Measurements from ENCODE around the gene ARMC5. TPM values are rescaled to one million over a fixed set of nuclear protein-coding genes. Genes with fewer than 3 reads are reported as not detected.

ARMC5 gene
- total and polyA plus RNA-seq, 9 of the 15 experiments (the other 6 are each of a cell fraction or from before 2014, with no cell fraction given) = 0.11 to 13.5 (median 2.1) TPM

DNA sequence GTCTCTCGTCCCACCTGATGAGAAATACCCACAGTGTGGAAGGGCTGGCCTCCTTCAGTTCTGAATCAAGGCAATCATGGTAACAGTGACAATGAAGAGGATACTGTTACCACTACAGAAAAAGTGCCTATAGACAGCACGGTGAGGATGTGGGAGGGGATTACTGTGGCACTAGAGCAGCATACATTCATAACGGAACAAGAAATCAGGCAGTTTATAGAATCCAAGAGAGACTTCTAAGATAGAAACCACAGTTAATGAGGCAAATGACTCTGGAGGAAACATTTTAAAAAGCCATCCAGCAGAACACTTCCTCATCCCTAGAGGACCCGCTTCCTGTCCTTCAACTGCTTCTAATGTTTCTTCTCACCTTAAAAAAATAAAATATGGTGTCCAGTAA, 46.2 kb downstream of the ARMC5 start (continued):
- TF ChIP-seq, protein P1, sequence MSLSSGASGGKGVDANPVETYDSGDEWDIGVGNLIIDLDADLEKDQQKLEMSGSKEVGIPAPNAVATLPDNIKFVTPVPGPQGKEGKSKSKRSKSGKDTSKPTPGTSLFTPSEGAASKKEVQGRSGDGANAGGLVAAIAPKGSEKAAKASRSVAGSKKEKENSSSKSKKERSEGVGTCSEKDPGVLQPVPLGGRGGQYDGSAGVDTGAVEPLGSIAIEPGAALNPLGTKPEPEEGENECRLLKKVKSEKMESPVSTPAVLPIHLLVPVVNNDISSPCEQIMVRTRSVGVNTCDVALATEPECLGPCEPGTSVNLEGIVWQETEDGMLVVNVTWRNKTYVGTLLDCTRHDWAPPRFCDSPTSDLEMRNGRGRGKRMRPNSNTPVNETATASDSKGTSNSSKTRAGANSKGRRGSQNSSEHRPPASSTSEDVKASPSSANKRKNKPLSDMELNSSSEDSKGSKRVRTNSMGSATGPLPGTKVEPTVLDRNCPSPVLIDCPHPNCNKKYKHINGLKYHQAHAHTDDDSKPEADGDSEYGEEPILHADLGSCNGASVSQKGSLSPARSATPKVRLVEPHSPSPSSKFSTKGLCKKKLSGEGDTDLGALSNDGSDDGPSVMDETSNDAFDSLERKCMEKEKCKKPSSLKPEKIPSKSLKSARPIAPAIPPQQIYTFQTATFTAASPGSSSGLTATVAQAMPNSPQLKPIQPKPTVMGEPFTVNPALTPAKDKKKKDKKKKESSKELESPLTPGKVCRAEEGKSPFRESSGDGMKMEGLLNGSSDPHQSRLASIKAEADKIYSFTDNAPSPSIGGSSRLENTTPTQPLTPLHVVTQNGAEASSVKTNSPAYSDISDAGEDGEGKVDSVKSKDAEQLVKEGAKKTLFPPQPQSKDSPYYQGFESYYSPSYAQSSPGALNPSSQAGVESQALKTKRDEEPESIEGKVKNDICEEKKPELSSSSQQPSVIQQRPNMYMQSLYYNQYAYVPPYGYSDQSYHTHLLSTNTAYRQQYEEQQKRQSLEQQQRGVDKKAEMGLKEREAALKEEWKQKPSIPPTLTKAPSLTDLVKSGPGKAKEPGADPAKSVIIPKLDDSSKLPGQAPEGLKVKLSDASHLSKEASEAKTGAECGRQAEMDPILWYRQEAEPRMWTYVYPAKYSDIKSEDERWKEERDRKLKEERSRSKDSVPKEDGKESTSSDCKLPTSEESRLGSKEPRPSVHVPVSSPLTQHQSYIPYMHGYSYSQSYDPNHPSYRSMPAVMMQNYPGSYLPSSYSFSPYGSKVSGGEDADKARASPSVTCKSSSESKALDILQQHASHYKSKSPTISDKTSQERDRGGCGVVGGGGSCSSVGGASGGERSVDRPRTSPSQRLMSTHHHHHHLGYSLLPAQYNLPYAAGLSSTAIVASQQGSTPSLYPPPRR (CRISPR knock-in tag; IDR thresholded peaks at IDR 0.05; ENCODE audit: borderline replicate concordance) = no peak
- no peak for TF ChIP-seq RCOR1 (IDR thresholded peaks at IDR 0.05; ENCODE audit: borderline replicate concordance in 1 of 2, low read depth in 2 of 2, low read length in 2 of 2)
- no peak for TF ChIP-seq HOMEZ (CRISPR knock-in tag; IDR thresholded peaks at IDR 0.05)
- TF ChIP-seq CBX2 (IDR thresholded peaks at IDR 0.05; ENCODE audit: insufficient read depth, low read length, poor library complexity, severe bottlenecking) = no peak
- TF ChIP-seq ILF3 (IDR thresholded peaks at IDR 0.05; ENCODE audit: borderline replicate concordance) = no peak
- TF ChIP-seq KDM4B (IDR thresholded peaks at IDR 0.05; ENCODE audit: borderline replicate concordance in 2 of 2, low read depth in 1 of 2) = no peak
- TF ChIP-seq, protein P2, sequence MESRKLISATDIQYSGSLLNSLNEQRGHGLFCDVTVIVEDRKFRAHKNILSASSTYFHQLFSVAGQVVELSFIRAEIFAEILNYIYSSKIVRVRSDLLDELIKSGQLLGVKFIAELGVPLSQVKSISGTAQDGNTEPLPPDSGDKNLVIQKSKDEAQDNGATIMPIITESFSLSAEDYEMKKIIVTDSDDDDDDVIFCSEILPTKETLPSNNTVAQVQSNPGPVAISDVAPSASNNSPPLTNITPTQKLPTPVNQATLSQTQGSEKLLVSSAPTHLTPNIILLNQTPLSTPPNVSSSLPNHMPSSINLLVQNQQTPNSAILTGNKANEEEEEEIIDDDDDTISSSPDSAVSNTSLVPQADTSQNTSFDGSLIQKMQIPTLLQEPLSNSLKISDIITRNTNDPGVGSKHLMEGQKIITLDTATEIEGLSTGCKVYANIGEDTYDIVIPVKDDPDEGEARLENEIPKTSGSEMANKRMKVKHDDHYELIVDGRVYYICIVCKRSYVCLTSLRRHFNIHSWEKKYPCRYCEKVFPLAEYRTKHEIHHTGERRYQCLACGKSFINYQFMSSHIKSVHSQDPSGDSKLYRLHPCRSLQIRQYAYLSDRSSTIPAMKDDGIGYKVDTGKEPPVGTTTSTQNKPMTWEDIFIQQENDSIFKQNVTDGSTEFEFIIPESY (CRISPR knock-in tag; IDR thresholded peaks at IDR 0.05) = no peak
- no peak for TF ChIP-seq ZNF444 (CRISPR knock-in tag; IDR thresholded peaks at IDR 0.05)
- TF ChIP-seq, protein P3, sequence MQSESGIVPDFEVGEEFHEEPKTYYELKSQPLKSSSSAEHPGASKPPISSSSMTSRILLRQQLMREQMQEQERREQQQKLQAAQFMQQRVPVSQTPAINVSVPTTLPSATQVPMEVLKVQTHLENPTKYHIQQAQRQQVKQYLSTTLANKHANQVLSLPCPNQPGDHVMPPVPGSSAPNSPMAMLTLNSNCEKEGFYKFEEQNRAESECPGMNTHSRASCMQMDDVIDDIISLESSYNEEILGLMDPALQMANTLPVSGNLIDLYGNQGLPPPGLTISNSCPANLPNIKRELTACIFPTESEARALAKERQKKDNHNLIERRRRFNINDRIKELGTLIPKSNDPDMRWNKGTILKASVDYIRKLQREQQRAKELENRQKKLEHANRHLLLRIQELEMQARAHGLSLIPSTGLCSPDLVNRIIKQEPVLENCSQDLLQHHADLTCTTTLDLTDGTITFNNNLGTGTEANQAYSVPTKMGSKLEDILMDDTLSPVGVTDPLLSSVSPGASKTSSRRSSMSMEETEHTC (IDR thresholded peaks at IDR 0.05) = no peak
